ENCODE data around the gene POLE. TPM values are rescaled to one million over a fixed set of nuclear protein-coding genes. Genes with fewer than 3 reads are reported as not detected.

Gene POLE
- total RNA-seq, 1 donor from 2014 or later, result 44.7 TPM

DNA sequence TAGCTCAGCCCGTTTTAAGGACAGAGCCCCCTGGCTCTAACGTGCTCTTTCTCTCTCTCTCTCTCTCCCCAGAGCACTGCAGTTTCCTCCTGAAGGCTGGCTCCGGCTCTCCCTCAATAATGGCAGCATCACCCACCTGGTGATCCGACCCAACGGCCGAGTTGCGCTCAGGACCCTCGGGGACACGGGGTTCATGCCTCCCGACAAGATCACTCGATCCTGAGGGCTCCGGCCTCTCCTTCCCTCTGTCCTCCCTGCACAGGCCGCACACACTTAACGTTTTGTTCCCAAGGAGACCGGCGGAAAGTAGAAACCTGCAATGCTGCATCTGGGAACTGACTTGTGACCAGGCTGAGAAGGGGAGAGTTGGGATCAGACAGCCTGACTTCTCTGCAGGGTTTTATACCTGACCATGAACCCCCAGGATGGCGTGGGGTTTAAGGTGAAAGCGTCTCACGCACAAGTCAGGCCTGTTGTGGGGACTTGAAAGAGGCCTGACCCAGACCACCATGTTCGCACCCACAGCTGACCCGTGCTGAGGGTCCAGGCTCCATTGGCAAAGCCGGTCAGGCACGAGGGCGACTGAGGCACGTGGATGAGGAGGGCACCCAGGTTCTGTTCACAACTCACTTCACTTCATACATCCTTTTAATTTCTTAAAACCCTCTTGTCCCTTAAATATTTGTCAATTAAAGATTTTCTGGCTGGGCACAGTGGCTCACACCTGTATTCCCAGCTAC lies 33.6 kb upstream of the POLE start:
- no peaks in the 10 kb centered on the region for H3K4me1 Mint-ChIP-seq (ENCODE audit: low read depth)
- H3K36me3 Mint-ChIP-seq (ENCODE audit: low read depth), result peaks cover 28% of the 10 kb centered on the region
- H3K27ac Mint-ChIP-seq (ENCODE audit: unreplicated experiment), result peak overlapping the region; percentile 11
- TF ChIP-seq, protein P1, sequence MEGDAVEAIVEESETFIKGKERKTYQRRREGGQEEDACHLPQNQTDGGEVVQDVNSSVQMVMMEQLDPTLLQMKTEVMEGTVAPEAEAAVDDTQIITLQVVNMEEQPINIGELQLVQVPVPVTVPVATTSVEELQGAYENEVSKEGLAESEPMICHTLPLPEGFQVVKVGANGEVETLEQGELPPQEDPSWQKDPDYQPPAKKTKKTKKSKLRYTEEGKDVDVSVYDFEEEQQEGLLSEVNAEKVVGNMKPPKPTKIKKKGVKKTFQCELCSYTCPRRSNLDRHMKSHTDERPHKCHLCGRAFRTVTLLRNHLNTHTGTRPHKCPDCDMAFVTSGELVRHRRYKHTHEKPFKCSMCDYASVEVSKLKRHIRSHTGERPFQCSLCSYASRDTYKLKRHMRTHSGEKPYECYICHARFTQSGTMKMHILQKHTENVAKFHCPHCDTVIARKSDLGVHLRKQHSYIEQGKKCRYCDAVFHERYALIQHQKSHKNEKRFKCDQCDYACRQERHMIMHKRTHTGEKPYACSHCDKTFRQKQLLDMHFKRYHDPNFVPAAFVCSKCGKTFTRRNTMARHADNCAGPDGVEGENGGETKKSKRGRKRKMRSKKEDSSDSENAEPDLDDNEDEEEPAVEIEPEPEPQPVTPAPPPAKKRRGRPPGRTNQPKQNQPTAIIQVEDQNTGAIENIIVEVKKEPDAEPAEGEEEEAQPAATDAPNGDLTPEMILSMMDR (IDR thresholded peaks at IDR 0.05), result no peak
- no peak for DNase-seq (ENCODE audit: low spot score)
- H3K27me3 Mint-ChIP-seq (ENCODE audit: low read depth), result no peaks in the 10 kb centered on the region
- H3K4me3 Mint-ChIP-seq (ENCODE audit: unreplicated experiment), result no peak overlapping the region
- no peaks in the 10 kb centered on the region for H3K9me3 Mint-ChIP-seq (ENCODE audit: low read depth)

- Mint-ChIP-seq H3K27ac (ENCODE audit: unreplicated experiment) (no peak overlapping the region), H3K9me3 (ENCODE audit: low read depth) (no peaks in the 10 kb centered on the region), H3K27me3 (ENCODE audit: low read depth) (no peaks in the 10 kb centered on the region), H3K36me3 (ENCODE audit: low read depth) (peaks cover 23% of the 10 kb centered on the region), H3K4me1 (ENCODE audit: low read depth) (no peaks in the 10 kb centered on the region), H3K4me3 (ENCODE audit: unreplicated experiment) (no peak overlapping the region)
- TF ChIP-seq, protein P1 (IDR thresholded peaks at IDR 0.05), result no peak
- no peak for DNase-seq (ENCODE audit: low spot score)
Measured at GRCh38 chr12:132719954-132720324, 32.8 kb upstream of the POLE start.

- DNase-seq (ENCODE audit: low spot score), result no peak
- Mint-ChIP-seq H3K27ac (ENCODE audit: unreplicated experiment) (peak overlapping the region; percentile 41), H3K36me3 (ENCODE audit: low read depth) (peaks cover 21% of the 10 kb centered on the region), H3K9me3 (ENCODE audit: low read depth) (no peaks in the 10 kb centered on the region), H3K4me1 (ENCODE audit: low read depth) (no peaks in the 10 kb centered on the region), H3K4me3 (ENCODE audit: unreplicated experiment) (no peak overlapping the region), H3K27me3 (ENCODE audit: low read depth) (no peaks in the 10 kb centered on the region)
- TF ChIP-seq, protein P1 (IDR thresholded peaks at IDR 0.05), result no peak
Measured at GRCh38 chr12:132719141-132719953, 32.2 kb upstream of the POLE start.

- peaks cover 17% of the 10 kb centered on the region for H3K36me3 Mint-ChIP-seq (ENCODE audit: low read depth)
- TF ChIP-seq, protein P1 (IDR thresholded peaks at IDR 0.05), result no peak
- no peak overlapping the region for H3K4me3 Mint-ChIP-seq (ENCODE audit: unreplicated experiment)
- peak overlapping the region; percentile 41 for H3K27ac Mint-ChIP-seq (ENCODE audit: unreplicated experiment)
- H3K27me3 Mint-ChIP-seq (ENCODE audit: low read depth), result no peaks in the 10 kb centered on the region
- no peak for DNase-seq (ENCODE audit: low spot score)
- no peaks in the 10 kb centered on the region for H3K9me3 Mint-ChIP-seq (ENCODE audit: low read depth)
- H3K4me1 Mint-ChIP-seq (ENCODE audit: low read depth), result no peaks in the 10 kb centered on the region
Measured at GRCh38 chr12:132718644-132719043, 31.5 kb upstream of the POLE start.

GRCh38 chr12:132717531-132718387 lies 30.6 kb upstream of the POLE start:
- Mint-ChIP-seq H3K9me3 (ENCODE audit: low read depth) (no peaks in the 10 kb centered on the region), H3K27me3 (ENCODE audit: low read depth) (no peaks in the 10 kb centered on the region), H3K36me3 (ENCODE audit: low read depth) (peaks cover 10% of the 10 kb centered on the region), H3K4me1 (ENCODE audit: low read depth) (no peaks in the 10 kb centered on the region), H3K27ac (ENCODE audit: unreplicated experiment) (peak overlapping the region; percentile 41), H3K4me3 (ENCODE audit: unreplicated experiment) (no peak overlapping the region)
- TF ChIP-seq, protein P1 (IDR thresholded peaks at IDR 0.05), result no peak
- DNase-seq (ENCODE audit: low spot score), result peak; percentile 92

All from chondrocyte (in vitro differentiated cells).